Heart left ventricle (tissue), 16 donors: ENCODE measurements around the gene SEC14L1. TPM values are rescaled to one million over a fixed set of nuclear protein-coding genes. Genes with fewer than 3 reads are reported as not detected.

ENCODE experiments used
- ATAC-seq, 4 donors: fragments of 200-7000 bp; cut with Tn5 transposase; one replicate each; pipeline ENCODE4 v1.9.1; 2020 to 2022; ENCODE audit warnings: moderate library complexity in 4 of 4, mild to moderate bottlenecking in 3 of 4, moderate number of reproducible peaks in 1 of 4
- DNase-seq, 5 donors: peaks; one replicate each; pipeline ENCODE4 v3.0.0-alpha.2; 2020
- H3K27ac ChIP-seq, 12 donors: fragments of 200-600 bp; sonication (generic) in 4 of 12; one replicate each; pipeline versions ENCODE4 v1.5.0 to v1.8.0; 2016 to 2022; ENCODE audit warnings: mild to moderate bottlenecking in 2 of 12
- H3K27me3 ChIP-seq, 9 donors: fragments of 200-600 bp; sonication (generic) in 2 of 9; one replicate each; pipeline versions ENCODE4 v1.5.1 to v1.8.0; 2016 to 2022; ENCODE audit warnings: mild to moderate bottlenecking in 3 of 9
- H3K36me3 ChIP-seq, 9 donors: fragments of 200-600 bp; sonication (generic) in 2 of 9; one replicate each; pipeline versions ENCODE4 v1.5.0 to v1.8.0; 2018 to 2022; ENCODE audit warnings: mild to moderate bottlenecking in 2 of 9
- H3K4me1 ChIP-seq, 12 donors: fragments of 200-600 bp; sonication (generic) in 4 of 12; one replicate each; pipeline versions ENCODE4 v1.5.0 to v1.8.0; 2016 to 2022; ENCODE audit warnings: mild to moderate bottlenecking in 3 of 12
- H3K4me3 ChIP-seq, 12 donors: fragments of 200-600 bp; sonication (generic) in 4 of 12; one replicate each; pipeline versions ENCODE4 v1.5.0 to v1.8.0; 2017 to 2022; ENCODE audit warnings: mild to moderate bottlenecking in 9 of 12, moderate library complexity in 4 of 12
- H3K9me3 ChIP-seq, 12 donors: fragments of 200-600 bp; sonication (generic) in 4 of 12; one replicate each; pipeline versions ENCODE4 v1.5.0 to v1.8.0; 2016 to 2022; ENCODE audit warnings: mild to moderate bottlenecking in 1 of 12
- POLR2A ChIP-seq, 2 donors: fragments of 450-650 bp; IDR thresholded peaks; one replicate each; pipeline ENCODE4 v1.6.1; 2017; ENCODE audit warnings: antibody characterized with exemption in 2 of 2, mild to moderate bottlenecking in 2 of 2, moderate library complexity in 2 of 2
- WGBS, 4 donors: extraction: QIAGEN DNeasy Blood & Tissue Kit in 2 of 4; methylation state at CpG; one replicate each; pipeline versions ENCODE4 v1.1.5 to v1.1.7; 2013 to 2018; 5-methylcytosine and 5-hydroxymethylcytosine counted together
- intact Hi-C, 10 donors: fragments of 100-400 bp; cut with DNase I; formaldehyde crosslinking; loops; one replicate each; pipeline versions ENCODE4 v1.11.1 to v1.14.2; 2022
- polyA plus RNA-seq, 2 donors: library from polyadenylated mRNA; stranded (reverse); fragments of 200-250 nt; gene quantifications; one replicate each; pipeline ENCODE4 v1.2.3, GENCODE V29; 2013
- total RNA-seq, 9 donors: library from RNA; depleted of rRNA in 2 of 9; stranded (reverse); fragments of >200 nt in 2 of 9; fragmentation: NEBNext Ultra II Directional in 3 of 9; extraction: Animal tissue kit (Norgen Biotek cat#: 25700) in 3 of 9; gene quantifications; one replicate each; pipeline versions ENCODE4 v1.1.0 to v1.2.4, GENCODE V29; 2016 to 2023
- TF ChIP-seq, protein P1 (sequence below), 12 donors: fragments of 200-600 bp; sonication (generic) in 4 of 12; IDR thresholded peaks; one replicate each; pipeline versions ENCODE4 v1.5.0 to v1.8.0; 2018 to 2022; ENCODE audit warnings: antibody characterized with exemption in 12 of 12, mild to moderate bottlenecking in 5 of 12
- donor health status: ischemic (EF 13 %, LVEDD 7.1; RV severe dilation, severe dysfunction).
- donor health status: healthy with polysubstance abuse.
- donor health status: DM: no; HTN: yes; CAD: no.
- donor health status: DM: no; HTN: no; CAD: no.
- donor health status: ischemic (EF 25% LVEDD 6.9; RV normal size, moderate dysfunction).
- donor health status: ischemic (EF 25% LVEDD 5.7; RV mildly dilated, moderate dysfunction).
- donor health status: healthy.
- donor health status: DM: yes; HTN: yes; CAD: no.
- donor health status: ischemic (EF 35%, LVEDD 5.7; RV mildly dilated, moderate dysfunction).
- donor health status: nonischemic (EF 11% LVEDD 7.7; RV severe dilation, severe dysfunction).
- donor health status: DM: yes; HTN: yes; CAD: no.
- donor health status: PGD.
- donor health status: ischemic (EF 29% LVEDD 5.4; RV normal size, mild dysfunction).
- donor health status: nonischemic (EF 23%, LVEDD 6.1; RV moderate dilation, normal function).

The SEC14L1 gene
- total and polyA plus RNA-seq, 11 donors: 26.6 to 116 (median 53.7) TPM

DNA sequence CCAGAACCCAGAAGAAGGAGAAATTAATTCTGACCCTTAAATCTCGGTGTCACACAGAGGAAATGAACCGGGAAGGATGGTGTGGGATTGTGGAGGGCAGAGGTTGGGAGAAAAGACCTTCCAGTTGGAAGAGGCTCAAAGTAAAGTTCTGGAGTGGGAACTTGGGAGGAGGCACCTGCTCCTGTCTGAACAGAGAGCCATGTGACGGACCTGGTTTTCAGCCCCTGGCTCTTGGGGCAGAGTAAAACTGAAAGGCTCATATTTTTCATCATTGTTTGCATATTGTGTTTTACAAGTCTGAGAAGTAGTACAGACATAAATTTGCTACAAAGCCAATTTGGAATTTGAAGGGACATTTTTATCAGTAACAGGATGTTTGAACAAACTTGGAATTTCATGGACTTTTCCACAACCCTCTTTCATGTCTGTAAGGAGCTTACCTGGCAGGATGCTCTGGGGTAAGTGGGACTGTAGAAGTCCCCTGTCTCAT, 24.4 kb upstream of the SEC14L1 start:
- H3K9me3 ChIP-seq: no peaks in the 10 kb centered on the region
- H3K27ac ChIP-seq: peak overlapping the region; percentile 71 to 93 (median 88)
- peak in 1 of 4 donors; percentile 19 for ATAC-seq
- 47 to 72% (median 60%) methylated on average over 3 of the region's 3 CpGs for WGBS, 4 donors
- no peak for DNase-seq
- no peaks in the 10 kb centered on the region for H3K36me3 ChIP-seq
- intact Hi-C loops: no loop called here
- no peak overlapping the region for H3K4me3 ChIP-seq
- peaks cover 9 to 71% (median 48%) of the 10 kb centered on the region in 12 donors for H3K4me1 ChIP-seq
- TF ChIP-seq POLR2A (IDR thresholded peaks at IDR 0.05): no peak
- TF ChIP-seq, protein P1, sequence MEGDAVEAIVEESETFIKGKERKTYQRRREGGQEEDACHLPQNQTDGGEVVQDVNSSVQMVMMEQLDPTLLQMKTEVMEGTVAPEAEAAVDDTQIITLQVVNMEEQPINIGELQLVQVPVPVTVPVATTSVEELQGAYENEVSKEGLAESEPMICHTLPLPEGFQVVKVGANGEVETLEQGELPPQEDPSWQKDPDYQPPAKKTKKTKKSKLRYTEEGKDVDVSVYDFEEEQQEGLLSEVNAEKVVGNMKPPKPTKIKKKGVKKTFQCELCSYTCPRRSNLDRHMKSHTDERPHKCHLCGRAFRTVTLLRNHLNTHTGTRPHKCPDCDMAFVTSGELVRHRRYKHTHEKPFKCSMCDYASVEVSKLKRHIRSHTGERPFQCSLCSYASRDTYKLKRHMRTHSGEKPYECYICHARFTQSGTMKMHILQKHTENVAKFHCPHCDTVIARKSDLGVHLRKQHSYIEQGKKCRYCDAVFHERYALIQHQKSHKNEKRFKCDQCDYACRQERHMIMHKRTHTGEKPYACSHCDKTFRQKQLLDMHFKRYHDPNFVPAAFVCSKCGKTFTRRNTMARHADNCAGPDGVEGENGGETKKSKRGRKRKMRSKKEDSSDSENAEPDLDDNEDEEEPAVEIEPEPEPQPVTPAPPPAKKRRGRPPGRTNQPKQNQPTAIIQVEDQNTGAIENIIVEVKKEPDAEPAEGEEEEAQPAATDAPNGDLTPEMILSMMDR (IDR thresholded peaks at IDR 0.05): no peak
- H3K27me3 ChIP-seq: no peaks in the 10 kb centered on the region

DNA sequence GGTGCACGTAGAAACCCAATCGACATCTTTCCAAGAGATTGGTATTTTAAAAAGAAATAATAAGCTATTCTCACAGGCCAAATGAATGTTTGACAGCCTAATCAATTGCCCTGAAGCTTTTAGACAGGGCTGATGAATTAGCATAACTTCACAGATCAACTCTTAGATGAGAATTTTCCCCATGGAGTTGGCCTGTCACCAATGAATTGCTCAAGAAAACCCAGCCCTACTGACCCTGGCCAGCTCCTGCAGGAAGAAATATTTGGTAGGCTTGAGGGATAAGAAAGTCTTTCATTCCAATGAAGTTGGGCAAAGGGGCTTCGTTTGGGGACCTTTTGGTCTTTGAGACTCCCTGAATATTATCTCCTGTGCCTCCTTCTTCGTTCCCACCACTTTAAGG, 23.4 kb upstream of the SEC14L1 start:
- H3K36me3 ChIP-seq: no peaks in the 10 kb centered on the region
- intact Hi-C loops: no loop called here
- no peaks in the 10 kb centered on the region for H3K9me3 ChIP-seq
- peaks cover 7 to 73% (median 51%) of the 10 kb centered on the region in 12 donors for H3K4me1 ChIP-seq
- DNase-seq (no peak), ATAC-seq (no peak)
- whole genome bisulfite sequencing, 4 donors: 92 to 95% (median 93%) methylated on average over 4 of the region's 4 CpGs
- H3K4me3 ChIP-seq: no peak overlapping the region
- H3K27me3 ChIP-seq: no peaks in the 10 kb centered on the region
- no peak for TF ChIP-seq POLR2A (IDR thresholded peaks at IDR 0.05)
- TF ChIP-seq, protein P1 (IDR thresholded peaks at IDR 0.05): no peak
- H3K27ac ChIP-seq: peak overlapping the region; percentile 71 to 93 (median 88)

DNA sequence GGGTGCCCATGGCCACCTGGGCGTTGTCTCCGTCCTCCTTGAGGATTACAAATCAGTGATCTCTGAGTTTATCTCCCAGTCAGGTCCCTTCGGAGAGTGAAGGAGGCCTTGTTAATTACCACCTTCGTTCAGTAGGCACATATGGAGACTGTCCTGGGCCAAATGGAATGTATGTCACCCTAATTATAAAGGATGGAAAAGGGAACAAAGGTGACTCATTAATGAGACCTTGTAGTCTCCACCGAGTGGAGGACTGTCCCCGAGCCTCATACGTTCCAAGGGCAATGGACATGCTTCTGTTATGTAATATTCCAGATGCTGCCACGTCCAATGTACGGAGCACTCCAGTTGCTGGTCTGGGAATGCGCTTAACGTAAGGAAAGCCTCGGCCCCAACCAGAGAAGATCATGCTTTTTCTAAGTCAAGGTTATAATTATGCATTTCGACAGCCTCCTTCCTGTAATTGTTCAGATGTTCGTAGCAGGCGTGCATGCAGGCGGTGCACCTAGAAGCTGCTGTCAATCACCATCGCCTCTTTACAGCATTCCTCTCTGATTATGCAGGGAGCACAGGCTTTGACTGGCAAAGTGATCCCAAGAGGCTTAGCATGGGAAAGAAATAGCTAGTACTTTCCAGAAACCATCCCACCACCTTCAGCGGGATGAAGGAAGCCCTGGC, 22.4 kb upstream of the SEC14L1 start:
- peak in 2 of 5 donors; percentile 41 to 54 for DNase-seq
- Histone ChIP-seq H3K36me3 (no peaks in the 10 kb centered on the region), H3K27ac (peak overlapping the region; percentile 71 to 93 (median 88)), H3K4me1 (peaks cover 7 to 74% (median 51%) of the 10 kb centered on the region in 12 donors), H3K27me3 (no peaks in the 10 kb centered on the region), H3K9me3 (no peaks in the 10 kb centered on the region), H3K4me3 (no peak overlapping the region)
- TF ChIP-seq POLR2A (IDR thresholded peaks at IDR 0.05): peak in 1 of 2 donors; percentile 29
- TF ChIP-seq, protein P1 (IDR thresholded peaks at IDR 0.05): no peak
- WGBS, 4 donors: 59 to 61% (median 60%) methylated on average over 18 of the region's 18 CpGs
- ATAC-seq: peak; percentile 45 to 85 (median 46)
- intact Hi-C loops: no loop called here

DNA sequence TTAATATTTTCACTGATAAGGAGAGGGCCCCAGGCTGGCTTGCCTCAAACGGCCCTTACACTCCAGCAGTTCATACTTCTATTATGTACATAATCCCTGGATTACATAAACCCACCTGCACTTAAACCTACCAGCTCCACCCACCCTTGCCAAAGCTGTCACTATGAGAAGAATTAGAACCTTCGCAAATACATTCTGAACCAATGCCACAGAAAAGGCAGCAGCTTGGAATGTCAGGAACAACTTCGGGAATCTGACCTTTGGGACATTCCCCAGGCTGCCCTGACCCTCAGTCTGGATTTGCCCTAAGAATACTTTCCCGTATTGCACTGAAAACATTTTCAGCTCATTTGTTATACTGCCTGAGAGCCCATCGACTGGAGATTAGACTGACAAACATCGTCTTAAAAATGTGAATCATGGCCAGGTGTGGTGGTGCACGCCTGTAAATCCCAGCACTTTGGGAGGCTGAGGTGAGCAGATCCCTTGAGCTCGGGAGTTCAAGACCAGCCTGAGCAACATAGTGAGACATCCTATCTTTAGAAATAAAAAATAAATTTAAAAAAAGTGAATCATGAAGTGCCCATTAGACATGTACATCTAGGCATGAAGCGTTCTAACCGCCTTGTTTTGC, 21.0 kb upstream of the SEC14L1 start:
- H3K27ac ChIP-seq: peak overlapping the region; percentile 45 to 93 (median 86)
- H3K36me3 ChIP-seq: no peaks in the 10 kb centered on the region
- TF ChIP-seq POLR2A (IDR thresholded peaks at IDR 0.05): no peak
- TF ChIP-seq, protein P1 (IDR thresholded peaks at IDR 0.05): no peak
- H3K9me3 ChIP-seq: no peaks in the 10 kb centered on the region
- ATAC-seq (no peak), DNase-seq (no peak)
- H3K27me3 ChIP-seq: no peaks in the 10 kb centered on the region
- no peak overlapping the region for H3K4me3 ChIP-seq
- peaks cover 7 to 86% (median 59%) of the 10 kb centered on the region in 12 donors for H3K4me1 ChIP-seq
- intact Hi-C loops: no loop called here
- 74 to 84% (median 81%) methylated on average over 10 of the region's 10 CpGs for WGBS, 4 donors
